Neural cell (in vitro differentiated cells): ENCODE measurements around the gene HCLS1. TPM values are rescaled to one million over a fixed set of nuclear protein-coding genes. Genes with fewer than 3 reads are reported as not detected.

ENCODE experiments used
- H2AFZ ChIP-seq: fragments of 200-600, 300-800 bp; sonication (generic), shearing (Covaris generic); 2 replicates; pipeline ENCODE4 v1.6.0; 2014; ENCODE audit warnings: low read depth, mild to moderate bottlenecking, antibody characterized with exemption, low read length, moderate library complexity
- H3F3A ChIP-seq: fragments of 200-600 bp; shearing (Covaris generic); 2 replicates; pipeline ENCODE4 v1.6.1; 2016; ENCODE audit warnings: mild to moderate bottlenecking, moderate library complexity, mixed read lengths, antibody characterized with exemption, low read length; ENCODE audit not compliant: insufficient read depth, poor library complexity, severe bottlenecking
- H3K27ac ChIP-seq: fragments of 200-600, 300-800 bp; sonication (generic), shearing (Covaris generic); 2 replicates; pipeline ENCODE4 v1.5.1; 2014; ENCODE audit warnings: mild to moderate bottlenecking, low read length, moderate library complexity
- H3K27me3 ChIP-seq: fragments of 300-800, 200-600 bp; sonication (generic), shearing (Covaris generic); 2 replicates; pipeline ENCODE4 v1.6.0; 2014; ENCODE audit warnings: mild to moderate bottlenecking, low read depth, low read length, moderate library complexity; ENCODE audit not compliant: insufficient read depth
- H3K36me3 ChIP-seq: fragments of 300-800, 200-600 bp; sonication (generic), shearing (Covaris generic); 2 replicates; pipeline ENCODE4 v1.5.1; 2014; ENCODE audit warnings: mild to moderate bottlenecking, antibody characterized with exemption, low read length, moderate library complexity; ENCODE audit not compliant: insufficient read depth
- H3K4me2 ChIP-seq: fragments of 300-800, 200-600 bp; sonication (generic), shearing (Covaris generic); 2 replicates; pipeline ENCODE4 v1.6.0; 2014; ENCODE audit warnings: mild to moderate bottlenecking, low read length
- H3K4me3 ChIP-seq: fragments of 300-800, 200-600 bp; sonication (generic), shearing (Covaris generic); 2 replicates; pipeline ENCODE4 v1.5.1; 2014; ENCODE audit warnings: mild to moderate bottlenecking, low read length, moderate library complexity
- H3K79me2 ChIP-seq: fragments of 200-600 bp; shearing (Covaris generic); replicated peaks from 2 replicates; pipeline ENCODE4 v1.6.0; 2014; ENCODE audit warnings: mild to moderate bottlenecking, low read length, moderate library complexity; ENCODE audit not compliant: insufficient read depth
- H3K9ac ChIP-seq: fragments of 300-800, 200-600 bp; sonication (generic), shearing (Covaris generic); 2 replicates; pipeline ENCODE4 v1.6.1; 2016; ENCODE audit warnings: mild to moderate bottlenecking, low read length, mixed read lengths
- H3K9me2 ChIP-seq: fragments of 200-600 bp; shearing (Covaris generic); 2 replicates; pipeline ENCODE4 v1.6.1; 2016; ENCODE audit warnings: mild to moderate bottlenecking, low read length, mixed read lengths; ENCODE audit not compliant: insufficient read depth
- H3K9me3 ChIP-seq: fragments of 200-600, 300-800 bp; sonication (generic), shearing (Covaris generic); 2 replicates; pipeline ENCODE4 v1.6.1; 2016; ENCODE audit warnings: mild to moderate bottlenecking, mixed run types, low read length, moderate library complexity, mixed read lengths
- H4K20me1 ChIP-seq: fragments of 200-600 bp; shearing (Covaris generic); 2 replicates; pipeline ENCODE4 v1.6.1; 2016; ENCODE audit warnings: mild to moderate bottlenecking, mixed run types; ENCODE audit not compliant: insufficient read depth
- EP300 ChIP-seq: fragments of 450-650 bp; conservative IDR thresholded peaks from 2 replicates; pipeline ENCODE4 v1.6.1; 2014; ENCODE audit warnings: antibody characterized with exemption, mild to moderate bottlenecking, moderate library complexity; ENCODE audit not compliant: poor library complexity, severe bottlenecking
- EZH2 ChIP-seq: fragments of 200-600, 300-800 bp; shearing (Covaris generic), sonication (generic); IDR thresholded peaks from 2 replicates; pipeline ENCODE4 v1.6.1; 2014; ENCODE audit warnings: antibody characterized with exemption, low read length, borderline replicate concordance, mild to moderate bottlenecking; ENCODE audit not compliant: insufficient read depth, poor library complexity, severe bottlenecking
- MXI1 ChIP-seq: fragments of 450-650 bp; conservative IDR thresholded peaks from 2 replicates; pipeline ENCODE4 v1.6.1; 2014; ENCODE audit warnings: antibody characterized with exemption, mild to moderate bottlenecking; ENCODE audit not compliant: poor library complexity, severe bottlenecking
- POLR2AphosphoS5 ChIP-seq: IDR thresholded peaks from 2 replicates; pipeline ENCODE4 v1.6.1; 2012
- RAD21 ChIP-seq: fragments of 450-650 bp; conservative IDR thresholded peaks from 2 replicates; pipeline ENCODE4 v1.6.1; 2014; ENCODE audit warnings: antibody characterized with exemption, mild to moderate bottlenecking, moderate library complexity
- REST ChIP-seq: IDR thresholded peaks from 2 replicates; pipeline ENCODE4 v1.6.1; 2012; ENCODE audit warnings: borderline replicate concordance
- SMC3 ChIP-seq: fragments of 450-650 bp; conservative IDR thresholded peaks from 2 replicates; pipeline ENCODE4 v1.6.1; 2014; ENCODE audit warnings: antibody characterized with exemption, mild to moderate bottlenecking, moderate library complexity; ENCODE audit not compliant: poor library complexity
- TAF1 ChIP-seq: IDR thresholded peaks from 2 replicates; pipeline ENCODE4 v1.6.1; 2012; ENCODE audit warnings: low read depth
- polyA plus RNA-seq: library from polyadenylated mRNA; depleted of rRNA; stranded (reverse); fragments of >200 nt; gene quantifications from 2 replicates; pipeline ENCODE4 v1.2.3, GENCODE V29; 2014
- TF ChIP-seq, protein P1 (sequence below): fragments of 450-650 bp; IDR thresholded peaks from 2 replicates; pipeline ENCODE4 v1.5.1; 2014; ENCODE audit warnings: antibody characterized with exemption, mild to moderate bottlenecking, moderate library complexity; ENCODE audit not compliant: poor library complexity, severe bottlenecking

Gene HCLS1
- polyA plus RNA-seq, 1 donor from 2014 or later, result 0.25 TPM

GRCh38 chr3:121641127-121641526, 19.6 kb downstream of the HCLS1 start:
- Histone ChIP-seq H3K4me2 (no peak overlapping the region), H3K9ac (no peak overlapping the region), H3K36me3 (no peaks in the 10 kb centered on the region), H4K20me1 (no peaks in the 10 kb centered on the region), H3K9me2 (no peaks in the 10 kb centered on the region), H3K27me3 (no peaks in the 10 kb centered on the region), H3K4me3 (no peak overlapping the region), H3F3A (no peaks in the 10 kb centered on the region), H3K79me2 (no peaks in the 10 kb centered on the region), H3K27ac (no peak overlapping the region), H2AFZ (no peak overlapping the region), H3K9me3 (no peaks in the 10 kb centered on the region)
- TF ChIP-seq RAD21 (no peak), REST (no peak), SMC3 (no peak), MXI1 (no peak), TAF1 (no peak), EZH2 (no peak), POLR2AphosphoS5 (no peak), EP300 (no peak)
- TF ChIP-seq, protein P1, sequence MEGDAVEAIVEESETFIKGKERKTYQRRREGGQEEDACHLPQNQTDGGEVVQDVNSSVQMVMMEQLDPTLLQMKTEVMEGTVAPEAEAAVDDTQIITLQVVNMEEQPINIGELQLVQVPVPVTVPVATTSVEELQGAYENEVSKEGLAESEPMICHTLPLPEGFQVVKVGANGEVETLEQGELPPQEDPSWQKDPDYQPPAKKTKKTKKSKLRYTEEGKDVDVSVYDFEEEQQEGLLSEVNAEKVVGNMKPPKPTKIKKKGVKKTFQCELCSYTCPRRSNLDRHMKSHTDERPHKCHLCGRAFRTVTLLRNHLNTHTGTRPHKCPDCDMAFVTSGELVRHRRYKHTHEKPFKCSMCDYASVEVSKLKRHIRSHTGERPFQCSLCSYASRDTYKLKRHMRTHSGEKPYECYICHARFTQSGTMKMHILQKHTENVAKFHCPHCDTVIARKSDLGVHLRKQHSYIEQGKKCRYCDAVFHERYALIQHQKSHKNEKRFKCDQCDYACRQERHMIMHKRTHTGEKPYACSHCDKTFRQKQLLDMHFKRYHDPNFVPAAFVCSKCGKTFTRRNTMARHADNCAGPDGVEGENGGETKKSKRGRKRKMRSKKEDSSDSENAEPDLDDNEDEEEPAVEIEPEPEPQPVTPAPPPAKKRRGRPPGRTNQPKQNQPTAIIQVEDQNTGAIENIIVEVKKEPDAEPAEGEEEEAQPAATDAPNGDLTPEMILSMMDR, result no peak

DNA sequence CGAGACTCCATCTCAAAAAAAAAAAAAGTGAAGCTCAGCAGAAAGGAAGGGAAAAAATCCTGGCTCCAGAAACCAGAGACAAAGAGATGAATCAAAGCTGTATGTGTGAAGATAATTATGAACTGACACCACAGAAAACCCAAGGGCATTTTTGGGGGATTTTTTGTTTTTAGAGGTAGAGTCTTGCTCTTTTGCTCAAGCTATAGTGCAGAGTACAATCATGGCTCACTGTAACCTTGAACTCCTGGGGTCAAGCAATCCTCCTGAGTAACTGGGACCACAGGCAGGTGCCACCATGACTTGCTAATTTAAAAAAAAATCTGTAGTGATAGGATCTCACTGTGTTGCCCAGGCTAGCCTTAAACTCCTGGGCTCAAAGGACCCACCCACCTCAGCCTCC, 22.8 kb downstream of the HCLS1 start:
- Histone ChIP-seq H3K9me2 (no peaks in the 10 kb centered on the region), H3K4me3 (no peak overlapping the region), H3K27ac (no peak overlapping the region), H3K27me3 (no peaks in the 10 kb centered on the region), H3K9me3 (no peaks in the 10 kb centered on the region), H2AFZ (no peak overlapping the region), H3F3A (no peaks in the 10 kb centered on the region), H3K79me2 (no peaks in the 10 kb centered on the region), H4K20me1 (no peaks in the 10 kb centered on the region), H3K4me2 (no peak overlapping the region), H3K9ac (no peak overlapping the region), H3K36me3 (no peaks in the 10 kb centered on the region)
- TF ChIP-seq POLR2AphosphoS5 (no peak), TAF1 (no peak), REST (no peak), RAD21 (no peak), EP300 (no peak), MXI1 (no peak), SMC3 (no peak), EZH2 (no peak)
- TF ChIP-seq, protein P1, result no peak
